Pulmonary artery endothelial cell (primary cell): ENCODE results near the gene PROSER2. TPM values are rescaled to one million over a fixed set of nuclear protein-coding genes. Genes with fewer than 3 reads are reported as not detected.

Experiments
- DNase-seq: peaks from one replicate; pipeline ENCODE4 v3.0.0-alpha.2; 2011; ENCODE audit warnings: low read depth, low spot score
- total RNA-seq: library from RNA; depleted of rRNA; stranded (reverse); fragments of >200 nt; gene quantifications from 2 replicates; pipeline ENCODE4 v1.2.3, GENCODE V29; 2014

PROSER2 gene
- total RNA-seq, 1 donor from 2014 or later = 6.5 TPM

DNA sequence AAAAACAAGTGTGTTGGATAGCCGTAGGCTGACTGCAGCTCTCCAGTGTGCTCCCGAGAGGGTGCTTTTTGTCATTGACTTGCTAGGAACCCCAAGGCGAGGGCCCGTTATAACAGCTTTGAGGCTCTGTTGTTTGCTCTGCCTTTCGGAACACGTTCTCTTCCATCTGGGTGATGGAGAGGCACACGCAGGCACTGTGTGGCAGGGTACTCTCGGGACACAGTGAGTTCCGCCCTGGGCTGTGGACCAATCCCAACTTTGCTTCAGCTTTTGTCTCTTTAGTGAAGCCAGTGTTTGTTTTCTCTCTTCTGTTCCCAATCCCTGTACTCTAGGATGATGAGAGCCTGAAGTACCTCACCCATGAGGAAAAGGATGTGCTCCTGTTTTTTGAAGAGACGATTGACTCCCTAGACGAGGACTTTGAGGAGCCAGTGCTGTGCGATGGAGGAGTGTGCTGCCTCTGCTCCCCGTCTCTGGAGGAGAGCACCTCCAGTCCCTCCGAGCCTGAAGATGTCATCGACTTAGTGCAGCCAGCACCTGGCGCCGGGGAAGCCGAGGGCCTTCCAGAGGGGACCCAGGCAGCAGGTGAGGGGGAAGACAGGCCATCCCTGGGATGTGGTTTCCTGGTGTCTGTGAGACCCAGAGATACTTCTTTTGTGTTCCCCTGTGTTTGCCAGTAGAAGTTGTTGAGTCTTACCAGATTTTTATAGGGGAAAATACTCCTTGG is 43.2 kb downstream of the PROSER2 start:
- no peak for DNase-seq

DNA sequence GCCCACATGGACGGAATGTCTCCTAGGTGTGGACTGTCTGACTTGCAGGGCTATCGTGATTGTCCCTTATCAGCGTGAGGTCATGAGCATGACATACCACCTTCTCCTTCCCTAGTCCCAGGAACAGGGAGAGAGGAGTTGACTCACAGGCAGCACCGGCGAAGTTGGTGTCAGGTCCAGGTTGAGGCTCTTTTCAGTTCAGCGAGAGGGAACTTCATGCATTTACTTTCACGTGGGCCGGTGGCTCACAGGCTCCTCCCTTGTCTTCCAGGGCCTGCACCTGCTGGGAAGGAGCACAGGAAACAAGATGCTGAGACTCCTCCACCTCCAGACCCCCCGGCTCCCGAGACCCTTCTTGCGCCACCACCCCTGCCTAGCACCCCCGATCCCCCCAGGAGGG is 46.1 kb downstream of the PROSER2 start:
- no peak for DNase-seq

DNA sequence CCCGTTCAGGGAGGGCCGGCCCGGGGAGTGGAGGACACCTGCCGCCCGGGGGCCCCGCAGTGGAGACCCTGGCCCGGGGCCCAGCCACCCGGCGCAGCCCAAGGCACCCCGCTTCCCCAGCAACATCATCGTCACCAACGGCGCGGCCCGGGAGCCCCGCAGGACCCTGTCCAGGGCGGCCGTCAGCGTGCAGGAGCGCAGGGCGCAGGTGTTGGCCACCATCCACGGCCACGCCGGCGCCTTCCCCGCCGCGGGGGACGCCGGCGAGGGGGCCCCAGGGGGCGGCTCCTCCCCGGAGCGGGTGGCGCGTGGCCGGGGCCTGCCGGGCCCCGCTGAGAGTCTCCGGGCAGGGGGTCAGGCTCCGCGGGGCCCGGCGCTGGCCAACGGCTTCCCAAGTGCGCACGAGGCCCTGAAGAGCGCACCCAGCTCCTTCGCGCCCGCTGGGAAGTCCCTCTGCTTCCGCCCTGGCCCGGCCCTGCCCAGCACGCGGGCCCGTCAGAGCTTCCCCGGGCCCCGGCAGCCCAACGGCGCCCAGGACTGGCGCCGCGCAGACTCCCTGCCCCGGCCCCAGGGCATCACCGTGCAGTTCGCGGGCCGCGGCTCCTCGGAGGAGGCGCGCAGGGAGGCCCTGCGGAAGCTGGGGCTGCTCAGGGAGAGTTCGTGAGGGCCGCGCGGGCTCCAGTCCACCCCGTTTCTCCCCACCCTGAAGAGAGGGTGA is 46.7 kb downstream of the PROSER2 start:
- DNase-seq = no peak

DNA sequence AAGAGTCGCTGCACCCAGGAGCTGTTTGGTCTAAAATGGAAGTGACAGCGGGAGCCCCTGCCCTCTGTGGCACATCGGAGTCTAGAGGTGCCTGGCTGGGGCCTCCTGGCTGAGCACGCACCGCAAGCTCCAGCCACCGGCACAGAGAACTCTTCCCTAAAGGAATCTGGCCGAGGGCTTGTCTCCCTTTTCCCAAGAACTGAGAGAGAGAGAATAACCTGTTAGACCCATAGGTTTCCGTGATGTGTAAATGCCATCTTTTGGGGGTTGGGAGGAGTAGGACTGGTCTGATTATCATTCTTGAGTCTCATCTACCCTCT is 47.3 kb downstream of the PROSER2 start:
- DNase-seq = no peak

DNA sequence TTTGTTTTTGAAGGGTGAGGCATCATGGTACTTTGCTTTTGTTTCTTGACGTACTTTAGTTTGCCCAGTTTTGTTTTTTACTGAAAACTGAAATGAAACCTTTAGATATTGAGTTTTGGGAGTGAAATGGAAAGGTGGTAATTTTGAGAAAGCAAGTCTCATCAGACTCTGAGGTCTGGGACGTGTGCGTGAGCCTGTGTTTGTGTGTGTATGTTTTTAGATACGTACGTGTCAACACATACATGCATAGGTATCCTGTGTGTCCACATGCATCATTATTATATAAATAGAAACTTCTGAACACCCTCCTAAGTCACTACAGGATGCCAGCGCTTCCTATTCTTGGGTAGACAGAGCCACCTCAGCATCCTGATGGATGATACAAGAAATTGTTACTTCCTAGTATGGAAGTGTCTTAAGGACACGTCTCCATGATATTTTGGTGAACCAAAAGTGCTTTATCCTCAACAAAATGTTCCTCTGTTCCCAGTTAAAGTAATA is 47.8 kb downstream of the PROSER2 start:
- no peak for DNase-seq

DNA sequence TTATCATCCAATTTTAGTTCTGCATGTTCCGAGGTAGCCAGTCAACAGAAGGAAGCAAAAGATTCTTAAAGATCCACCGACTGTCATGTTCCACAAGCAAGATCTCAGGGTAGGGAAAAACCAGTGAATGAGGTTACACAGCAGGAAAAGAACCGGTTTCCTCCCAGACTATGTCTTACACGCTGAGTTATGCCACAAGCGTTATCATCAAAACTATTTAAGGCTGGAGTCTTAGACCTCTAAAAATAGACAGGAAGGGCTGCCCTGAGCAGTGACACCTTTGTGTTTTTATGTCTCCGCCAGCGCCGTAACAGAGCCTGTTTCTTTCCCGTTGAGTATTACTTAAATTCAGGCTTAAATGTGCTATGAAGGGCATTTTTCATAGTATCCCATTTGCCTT is 48.3 kb downstream of the PROSER2 start:
- DNase-seq = peak; percentile 29

DNA sequence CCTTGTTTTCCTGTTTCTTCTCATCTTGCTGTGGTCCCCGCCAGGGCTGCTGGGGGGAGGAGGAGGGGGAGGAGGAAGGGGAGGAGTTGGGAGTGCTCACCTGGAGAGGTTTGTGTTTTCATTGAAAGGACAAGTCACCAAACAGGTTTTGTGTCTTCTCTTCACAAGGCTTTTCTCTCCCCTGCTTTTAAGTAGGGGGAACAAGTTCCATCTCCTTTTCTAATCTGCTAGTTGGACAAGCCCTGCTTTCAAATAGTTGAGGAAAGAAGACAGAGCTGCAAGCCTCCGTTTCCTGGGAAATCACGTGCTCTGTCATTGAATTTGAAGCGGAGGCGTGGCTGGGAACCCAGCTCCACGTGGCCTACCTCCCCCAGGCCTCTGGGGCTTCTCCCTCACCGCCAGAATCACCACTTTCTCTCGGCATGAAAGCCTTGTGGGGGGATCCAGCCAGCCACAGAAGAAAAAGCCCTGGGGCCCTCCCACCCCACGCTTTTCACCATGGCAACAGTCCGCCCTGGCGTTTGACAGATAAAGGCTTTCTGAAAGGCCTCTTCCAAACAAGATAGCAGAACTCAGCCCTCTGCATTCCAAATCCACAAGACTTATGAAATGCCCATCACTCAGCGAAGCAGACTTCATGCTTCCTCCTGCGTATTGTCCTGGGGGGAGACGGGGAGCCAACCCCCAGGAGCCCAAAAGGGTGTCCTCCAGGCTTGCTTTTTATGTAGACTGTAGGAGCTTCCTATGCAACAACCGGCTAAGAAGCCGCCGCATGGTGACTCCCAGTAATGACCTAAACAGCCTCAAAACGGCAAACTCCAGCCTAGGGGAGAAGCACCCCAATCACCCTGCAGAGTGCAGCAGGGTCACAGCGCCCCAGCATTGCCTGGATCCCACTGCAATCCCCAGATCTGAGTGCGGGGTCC is 51.7 kb downstream of the PROSER2 start:
- DNase-seq = no peak

DNA sequence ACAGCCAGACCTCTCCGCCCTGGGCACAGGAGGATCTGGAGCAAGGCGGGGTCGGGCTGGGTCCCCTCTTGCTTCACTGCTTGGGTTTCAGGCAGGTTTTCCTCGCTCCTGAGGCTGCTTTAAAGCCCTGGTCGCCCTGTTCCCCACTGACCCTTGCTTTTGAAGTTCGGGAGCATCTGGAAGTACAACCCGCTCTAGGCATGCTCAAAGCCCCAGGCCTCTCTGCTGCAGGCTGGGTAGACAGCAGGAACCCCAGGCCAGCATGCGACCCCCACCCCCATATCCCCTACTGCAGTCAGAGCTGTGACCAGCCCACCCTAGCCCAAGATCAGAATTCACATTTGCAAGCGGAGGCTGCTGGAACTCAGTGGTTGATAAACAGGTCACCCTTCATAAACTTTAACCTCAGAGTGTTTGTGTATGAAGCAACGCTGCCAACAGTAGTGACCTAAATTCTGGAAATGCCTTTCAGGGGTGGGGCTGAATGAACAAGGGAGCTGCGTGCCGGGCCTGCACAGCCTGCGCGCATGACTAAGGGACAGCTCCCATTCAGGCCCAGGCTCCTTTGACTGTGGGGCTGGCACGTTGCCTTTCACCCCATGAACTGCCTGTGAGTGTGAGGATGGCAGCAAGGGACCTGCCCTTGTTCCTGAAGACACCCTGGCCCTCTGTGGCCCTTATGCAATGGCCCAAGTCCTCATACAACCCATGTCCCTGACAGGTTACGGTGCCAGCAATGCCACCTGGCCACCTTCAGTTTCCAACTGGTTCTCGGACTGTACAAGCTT is 52.5 kb downstream of the PROSER2 start:
- peak; percentile 29 for DNase-seq

DNA sequence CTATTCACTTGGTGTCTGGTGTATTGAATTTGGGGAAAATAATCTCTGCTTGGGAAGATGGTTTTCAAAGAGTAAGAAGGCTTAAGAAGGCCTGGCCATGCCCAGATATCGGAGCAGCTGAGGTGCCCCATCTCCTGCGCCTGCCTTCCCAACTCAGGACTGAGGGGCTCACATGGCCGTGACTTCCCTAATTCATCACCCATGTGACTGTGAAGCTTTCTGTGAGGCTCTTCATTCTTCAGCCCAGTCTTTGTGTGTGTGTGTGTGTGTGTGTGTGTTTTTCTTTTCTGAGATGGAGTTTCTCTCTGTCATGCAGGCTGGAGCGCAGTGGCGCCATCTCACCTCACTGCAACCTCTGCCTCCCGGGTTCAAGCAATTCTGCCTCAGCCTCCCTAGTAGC is 53.2 kb downstream of the PROSER2 start:
- no peak for DNase-seq

DNA sequence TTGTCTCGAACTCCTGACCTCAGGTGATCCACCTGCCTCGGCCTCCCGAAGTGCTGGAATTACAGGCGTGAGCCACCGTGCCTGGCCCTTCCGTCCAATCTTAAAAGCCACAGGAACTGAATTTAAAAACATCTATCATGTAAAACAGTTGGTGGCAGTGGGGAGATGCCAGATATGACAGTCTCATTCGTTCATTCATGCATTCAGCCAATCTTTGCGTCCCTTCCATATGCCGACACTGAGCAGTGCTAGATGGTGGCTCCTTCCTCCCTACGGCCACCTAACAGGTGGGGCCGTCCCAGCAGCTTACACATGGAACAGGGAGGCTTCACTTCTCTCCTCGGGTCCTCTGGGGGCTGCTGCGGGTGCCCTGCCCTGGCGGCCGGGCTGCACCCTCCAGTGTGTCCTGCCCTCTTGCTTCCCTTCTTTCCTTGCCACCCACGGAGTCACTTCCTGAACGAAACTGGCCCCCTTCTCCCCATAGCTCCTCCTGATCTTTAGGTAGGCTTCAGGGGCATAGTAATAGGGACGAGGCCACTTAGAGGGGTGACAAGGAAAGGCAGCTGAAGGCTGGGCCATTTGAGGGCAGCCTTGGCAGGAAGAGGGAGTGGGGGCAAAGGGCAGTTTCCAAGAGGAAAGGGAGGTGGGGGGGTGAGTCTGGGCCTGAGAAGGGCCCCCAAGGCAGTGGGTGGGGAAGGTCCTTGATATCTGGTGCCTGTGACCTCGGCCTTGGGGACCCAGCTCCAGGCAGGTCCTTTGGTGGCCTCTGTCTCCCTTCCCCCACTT is 53.8 kb downstream of the PROSER2 start:
- DNase-seq = no peak

DNA sequence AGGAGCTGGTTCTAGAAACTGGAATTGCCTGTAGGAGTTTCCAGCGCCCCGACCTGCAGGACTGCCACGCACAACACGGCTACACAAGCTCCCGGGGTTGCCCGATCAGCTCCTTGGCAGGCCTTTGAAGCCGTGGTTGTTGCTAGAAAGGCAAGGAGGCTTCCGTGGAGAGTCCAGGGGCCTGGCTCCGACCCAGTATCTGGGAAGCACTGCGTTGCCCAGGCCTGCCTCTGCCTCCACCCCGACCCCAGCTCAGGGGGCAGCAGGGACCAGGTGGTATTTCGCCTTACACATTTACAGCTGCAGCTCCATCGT is 54.4 kb downstream of the PROSER2 start:
- DNase-seq = no peak

DNA sequence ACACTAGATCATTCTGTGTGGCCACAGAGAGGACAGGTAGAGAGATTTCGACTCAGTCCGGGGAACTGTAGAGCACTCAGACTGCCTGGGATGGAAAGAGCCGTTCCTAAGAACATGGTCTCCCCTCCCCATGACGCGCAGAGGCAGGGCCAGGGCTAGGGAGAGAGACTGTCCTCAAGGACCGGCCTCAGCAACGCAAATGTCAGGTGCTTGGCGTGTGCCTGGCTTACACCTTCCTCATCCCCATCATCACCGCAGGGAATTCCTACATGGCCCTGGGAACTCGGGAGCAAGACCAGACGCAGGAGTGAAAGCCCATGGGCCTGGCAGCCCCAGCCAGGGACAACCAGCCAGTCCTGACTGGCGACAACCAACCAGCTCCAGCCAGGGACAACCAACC is 55.6 kb downstream of the PROSER2 start:
- no peak for DNase-seq

DNA sequence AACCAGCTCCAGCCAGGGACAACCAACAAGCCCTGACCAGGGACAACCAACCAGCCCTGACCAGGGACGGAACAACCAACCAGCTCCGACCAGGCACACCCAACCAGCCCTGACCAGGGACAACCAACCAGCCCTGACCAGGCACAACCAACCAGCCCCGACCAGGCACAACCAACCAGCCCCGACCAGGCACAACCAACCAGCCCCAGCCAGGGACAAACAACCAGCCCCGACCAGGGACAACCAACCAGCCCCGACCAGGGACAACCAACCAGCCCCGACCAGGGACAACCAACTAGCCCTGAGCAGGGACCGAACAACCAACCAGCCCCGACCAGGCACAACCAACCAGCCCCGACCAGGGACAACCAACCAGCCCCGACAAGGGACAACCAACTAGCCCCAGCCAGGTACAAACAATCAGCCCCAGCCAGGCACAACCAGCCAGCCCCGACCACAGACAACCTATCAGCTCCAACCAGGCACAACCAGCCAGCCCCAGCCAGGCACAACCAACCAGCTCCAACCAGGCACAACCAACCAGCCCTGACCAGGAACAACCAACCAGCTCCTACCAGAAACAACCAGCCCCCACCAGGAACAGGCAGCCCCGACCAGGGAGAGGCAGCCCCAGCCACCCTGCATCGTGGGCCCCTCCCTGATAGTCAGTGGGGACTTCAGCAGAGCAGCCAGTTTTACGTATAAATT is 56.4 kb downstream of the PROSER2 start:
- DNase-seq = no peak

DNA sequence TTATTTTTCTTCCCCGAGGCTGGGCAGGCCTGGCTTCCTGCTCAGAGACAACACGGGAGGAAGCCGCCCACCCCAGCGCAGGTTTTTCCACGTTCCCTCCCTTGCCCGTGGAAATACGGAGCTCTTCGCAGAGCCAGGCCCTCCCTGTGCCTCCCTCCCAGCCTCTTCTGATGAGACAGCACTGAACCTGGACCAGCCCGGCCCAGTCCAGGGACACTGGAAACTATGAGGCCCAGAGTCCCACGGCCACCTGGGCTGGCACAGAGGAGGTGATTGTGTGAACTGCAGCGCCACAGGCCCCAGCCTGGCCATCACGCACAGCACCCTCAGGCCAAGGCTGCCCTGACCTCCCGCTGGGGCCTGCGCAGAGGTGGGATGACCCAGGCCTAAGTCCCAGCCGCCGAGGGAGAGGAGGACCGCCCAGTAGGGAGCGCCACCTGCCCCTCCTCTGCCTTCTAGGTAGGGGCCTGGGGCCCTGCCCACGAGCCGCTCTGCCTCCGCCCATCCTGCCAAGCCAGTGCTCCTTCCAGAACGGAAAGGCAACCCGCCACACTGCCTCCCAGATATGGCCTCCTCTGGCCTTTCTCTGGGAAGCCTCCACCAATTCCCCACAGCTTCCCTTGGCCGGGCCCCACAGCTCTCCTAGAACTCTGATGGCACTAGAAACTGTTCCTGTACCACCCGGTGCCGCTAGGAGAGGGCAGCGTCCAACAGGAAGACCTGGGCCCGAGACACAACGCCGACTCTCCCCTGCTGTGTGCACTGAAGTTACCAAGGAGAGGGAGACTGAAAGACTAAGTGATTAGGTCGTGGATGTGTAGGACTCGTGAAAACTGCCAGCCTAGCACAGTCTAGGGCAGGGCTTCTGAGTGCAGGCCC is 57.2 kb downstream of the PROSER2 start:
- no peak for DNase-seq

DNA sequence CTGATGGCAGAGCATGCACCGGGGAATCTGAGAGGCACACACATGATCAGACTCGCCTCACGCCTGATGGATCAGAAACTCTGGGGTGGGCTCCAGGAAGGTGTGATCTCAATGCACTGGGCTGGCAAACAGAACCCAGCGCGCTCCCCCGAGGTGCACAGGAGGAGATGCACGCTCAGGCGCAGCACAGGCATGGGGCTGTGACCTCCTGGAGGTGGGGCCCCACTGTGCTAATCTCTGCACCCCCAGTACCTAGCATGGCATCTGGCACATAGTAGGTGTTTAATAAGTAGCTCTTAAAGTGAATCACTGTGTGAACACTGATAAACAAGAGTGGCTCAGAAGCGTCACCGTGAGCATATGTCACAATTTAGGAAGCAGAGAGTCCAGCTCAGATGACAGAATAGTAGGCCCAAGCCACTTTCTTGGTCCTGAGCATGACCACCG is 57.9 kb downstream of the PROSER2 start:
- no peak for DNase-seq

DNA sequence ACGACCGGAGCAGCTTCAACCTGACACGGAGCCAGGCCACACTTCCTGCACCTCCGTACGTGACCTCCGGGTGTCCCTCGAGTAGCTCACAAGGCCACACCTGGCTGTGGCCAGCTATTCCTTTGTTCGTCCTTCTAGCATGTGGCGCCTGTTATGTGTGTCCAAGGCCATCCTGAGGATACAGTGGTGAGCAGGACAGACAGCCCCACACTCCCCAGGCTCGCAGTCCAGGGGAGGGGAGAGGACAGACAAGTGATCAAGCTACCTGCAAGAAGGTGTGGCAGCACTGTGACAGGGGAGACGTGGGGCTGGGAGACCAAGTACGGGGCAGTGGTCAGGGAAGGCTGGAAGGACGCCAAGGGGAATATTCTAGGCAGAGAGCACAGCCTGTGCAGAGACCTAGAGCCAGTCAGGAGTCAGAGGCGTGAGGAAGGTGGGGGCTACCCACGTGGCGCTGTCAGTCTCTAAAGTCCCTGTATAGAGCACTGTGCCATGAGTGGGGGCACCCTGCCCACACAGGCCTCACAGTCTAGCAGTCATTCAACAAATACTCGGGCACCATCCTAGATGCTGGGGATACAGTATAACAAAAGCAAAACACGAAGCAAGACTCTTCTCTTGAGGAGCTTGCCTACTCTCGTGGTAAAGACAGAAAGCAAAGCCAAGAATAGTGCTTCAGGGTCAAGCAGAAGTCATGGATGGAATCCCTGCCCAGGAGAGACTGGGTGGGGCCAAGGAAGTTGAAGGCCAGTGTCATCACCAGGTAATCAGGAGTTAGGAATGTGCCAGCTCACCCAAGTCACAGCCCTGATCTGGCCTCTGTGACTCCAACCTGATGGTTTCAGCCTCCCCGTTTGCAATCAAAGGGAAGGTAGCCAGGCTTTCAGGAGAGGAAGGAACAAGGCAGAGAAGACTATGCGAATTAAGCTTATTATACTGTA is 58.6 kb downstream of the PROSER2 start:
- no peak for DNase-seq

DNA sequence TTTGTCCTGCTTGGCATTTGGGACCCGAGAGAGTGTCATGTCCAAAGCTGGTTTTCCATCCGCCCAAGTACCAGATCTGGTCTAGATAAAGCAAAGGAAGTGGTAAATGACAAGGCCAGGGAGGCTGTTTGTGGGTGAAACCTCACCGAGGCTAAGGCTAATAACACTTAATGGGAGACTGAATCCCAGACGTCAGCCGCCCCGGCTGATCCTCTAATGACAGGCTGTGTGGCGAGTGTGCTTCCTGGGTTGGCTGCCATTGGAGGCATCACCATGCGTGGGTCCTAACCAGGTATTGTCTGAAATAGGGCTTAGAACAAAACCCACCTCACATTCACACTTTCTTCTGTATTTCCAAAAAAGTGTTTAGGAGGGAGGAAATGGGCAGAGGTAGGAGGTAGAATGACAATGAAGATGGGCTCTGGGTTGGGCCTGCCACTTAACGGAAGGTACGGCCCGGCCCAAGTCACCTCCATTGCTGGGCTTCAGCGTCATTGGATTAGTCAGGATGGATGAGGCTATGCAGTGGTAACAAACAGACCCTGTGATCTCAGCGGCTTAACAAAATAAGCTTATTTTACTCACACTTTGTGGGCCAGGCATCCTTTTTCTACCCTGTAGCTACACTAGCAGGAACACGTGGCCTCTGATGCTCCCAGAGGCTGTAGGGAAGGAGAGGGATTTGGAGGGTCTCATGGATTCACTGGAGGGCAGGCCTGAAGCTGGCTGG is 59.7 kb downstream of the PROSER2 start:
- DNase-seq = no peak
